IMR-90 (cell line): ENCODE measurements around the gene STAT3. TPM values are rescaled to one million over a fixed set of nuclear protein-coding genes. Genes with fewer than 3 reads are reported as not detected.

ENCODE experiments used
- ATAC-seq: fragments of 200-7000 bp; cut with Tn5 transposase; 2 replicates; pipeline ENCODE4 v1.9.1; 2020; ENCODE audit warnings: low read depth, mild to moderate bottlenecking, moderate library complexity
- BruUV-seq: library from RNA; stranded (reverse); fragments of 400-500 nt; replicated peaks from 2 replicates; lab custom pipeline; 2021; lab: Mats Ljungman, UMichigan
- CTCF ChIA-PET: fragments of 300-600 bp; formaldehyde crosslinking; extraction: SDS; loops from one replicate; lab custom pipeline; 2021; ENCODE audit warnings: antibody characterized with exemption; lab: Yijun Ruan, JAX
- POLR2A ChIA-PET: fragments of 300-600 bp; sonication (Branson Sonifier 250); formaldehyde crosslinking; loops from one replicate; lab custom pipeline; 2022; ENCODE audit warnings: antibody characterized with exemption; ENCODE audit not compliant: unreplicated experiment; lab: Charles Lee
- DNase-seq: peaks from one replicate; pipeline ENCODE4 v3.0.0; 2013
- H2AFZ ChIP-seq: replicated peaks from 2 replicates; pipeline ENCODE3; 2013; ENCODE audit warnings: low read length, mild to moderate bottlenecking; ENCODE audit not compliant: poor library complexity
- H2AK5ac ChIP-seq: 2 replicates; pipeline ENCODE4 v1.6.1; 2013; ENCODE audit warnings: low read depth, low read length, inconsistent platforms
- H2AK9ac ChIP-seq: replicated peaks from 2 replicates; pipeline ENCODE3; 2013; ENCODE audit warnings: mild to moderate bottlenecking, low read depth, low read length, moderate library complexity; ENCODE audit not compliant: poor library complexity
- H2BK120ac ChIP-seq: 2 replicates; pipeline ENCODE4 v1.6.1; 2013; ENCODE audit warnings: low read depth, low read length, inconsistent platforms
- H2BK15ac ChIP-seq: 3 replicates; pipeline ENCODE4 v1.6.1; 2013; ENCODE audit warnings: low read depth, low read length, inconsistent platforms
- H2BK20ac ChIP-seq: 2 replicates; pipeline ENCODE4 v1.6.1; 2013; ENCODE audit warnings: low read depth, mild to moderate bottlenecking, inconsistent platforms, low read length, moderate library complexity
- H2BK5ac ChIP-seq: 2 replicates; pipeline ENCODE4 v1.6.1; 2013; ENCODE audit warnings: mild to moderate bottlenecking, low read depth, low read length, inconsistent platforms; ENCODE audit not compliant: poor library complexity, severe bottlenecking
- H3K14ac ChIP-seq: replicated peaks from 2 replicates; pipeline ENCODE4 v1.6.1; 2013; ENCODE audit warnings: low read depth, low read length, inconsistent platforms
- H3K18ac ChIP-seq: 2 replicates; pipeline ENCODE4 v1.6.1; 2013; ENCODE audit warnings: low read depth, low read length, control low read depth
- H3K23ac ChIP-seq: 2 replicates; pipeline ENCODE4 v1.6.1; 2013; ENCODE audit warnings: low read depth, low read length, inconsistent platforms
- H3K27ac ChIP-seq: 2 replicates; pipeline ENCODE4 v1.5.1; 2013; ENCODE audit warnings: mild to moderate bottlenecking, control low read depth, low read length; ENCODE audit not compliant: insufficient read depth
- H3K27me3 ChIP-seq: 2 replicates; pipeline ENCODE4 v1.6.1; 2013; ENCODE audit warnings: low read length; ENCODE audit not compliant: control insufficient read depth, insufficient read depth
- H3K36me3 ChIP-seq: 2 replicates; pipeline ENCODE4 v1.6.1; 2013; ENCODE audit warnings: low read length, mixed read lengths; ENCODE audit not compliant: control insufficient read depth, insufficient read depth
- H3K4ac ChIP-seq: 2 replicates; pipeline ENCODE4 v1.6.1; 2013; ENCODE audit warnings: low read depth, low read length, inconsistent platforms
- H3K4me1 ChIP-seq: 2 replicates; pipeline ENCODE4 v1.6.1; 2013; ENCODE audit warnings: low read length, mixed read lengths; ENCODE audit not compliant: control insufficient read depth, insufficient read depth
- H3K4me2 ChIP-seq: 2 replicates; pipeline ENCODE4 v1.6.1; 2013; ENCODE audit warnings: low read depth, mild to moderate bottlenecking, control low read depth, low read length, moderate library complexity
- H3K4me3 ChIP-seq: 2 replicates; pipeline ENCODE4 v1.5.1; 2013; ENCODE audit warnings: low read depth, mild to moderate bottlenecking, control low read depth, low read length, moderate library complexity; ENCODE audit not compliant: insufficient read depth
- H3K56ac ChIP-seq: 2 replicates; pipeline ENCODE4 v1.6.1; 2013; ENCODE audit warnings: low read length, inconsistent platforms; ENCODE audit not compliant: insufficient read depth; ENCODE audit errors: extremely low read depth
- H3K79me1 ChIP-seq, 2 experiments: 2 replicates each; pipeline ENCODE4 v1.6.1; 2013; ENCODE audit warnings: low read length in 2 of 2, inconsistent platforms in 1 of 2, low read depth in 1 of 2
- H3K9ac ChIP-seq: 2 replicates; pipeline ENCODE4 v1.6.1; 2013; ENCODE audit warnings: low read depth, low read length, control low read depth
- H3K9me1 ChIP-seq: 2 replicates; pipeline ENCODE4 v1.6.1; 2013; ENCODE audit warnings: low read length, inconsistent platforms; ENCODE audit not compliant: insufficient read depth
- H3K9me3 ChIP-seq: 2 replicates; pipeline ENCODE4 v1.6.1; 2013; ENCODE audit warnings: low read length; ENCODE audit not compliant: control insufficient read depth, insufficient read depth
- H4K20me1 ChIP-seq: 2 replicates; pipeline ENCODE4 v1.6.1; 2013; ENCODE audit warnings: low read length, inconsistent platforms; ENCODE audit not compliant: insufficient read depth
- H4K5ac ChIP-seq: 2 replicates; pipeline ENCODE4 v1.6.1; 2013; ENCODE audit warnings: mild to moderate bottlenecking, low read depth, low read length, control low read depth
- H4K8ac ChIP-seq, 2 experiments: 2 replicates each; pipeline ENCODE4 v1.6.1; 2013; ENCODE audit warnings: low read depth in 2 of 2, low read length in 2 of 2, control low read depth in 1 of 2, inconsistent platforms in 1 of 2
- H4K91ac ChIP-seq: 2 replicates; pipeline ENCODE4 v1.6.1; 2013; ENCODE audit warnings: low read depth, low read length, inconsistent platforms; ENCODE audit not compliant: insufficient read depth
- MAFK ChIP-seq: IDR thresholded peaks from 2 replicates; pipeline ENCODE4 v1.6.1; 2012; ENCODE audit warnings: low read depth, low read length, improper control_type of control experiment
- WGBS, 2 experiments: methylation state at CpG; one replicate each; pipeline versions ENCODE4 v1.1.5 to v1.1.7; 2013; ENCODE audit warnings: missing lambda C conversion rate in 2 of 2; ENCODE audit not compliant: insufficient read length in 1 of 2; ENCODE audit errors: extremely low coverage in 2 of 2; 5-methylcytosine and 5-hydroxymethylcytosine counted together
- dilution Hi-C: fragments of 300-500 bp; cut with HindIII; formaldehyde crosslinking; loops from one replicate; pipeline ENCODE4 v1.14.3; 2018; ENCODE audit warnings: low sequenced_read_pairs; ENCODE audit not compliant: unreplicated experiment
- in situ Hi-C: fragments of 300-500 bp; cut with MboI; formaldehyde crosslinking; loops from 3 replicates; pipeline ENCODE4 v1.14.3; 2019; ENCODE audit warnings: low sequenced_read_pairs, inconsistent platforms, mixed read lengths
- intact Hi-C: fragments of 100-400 bp; cut with micrococcal nuclease; formaldehyde crosslinking; loops from 2 replicates; pipeline ENCODE4 v1.10.0; 2022
- polyA plus RNA-seq, 3 experiments: library from polyadenylated mRNA; depleted of rRNA; stranded (reverse); fragments of >200 nt; gene quantifications; 2 replicates each; pipeline ENCODE4 v1.2.3, GENCODE V29; 2012; ENCODE audit warnings: low replicate concordance in 1 of 3
- total RNA-seq: library from RNA; depleted of rRNA; stranded (reverse); fragments of >200 nt; gene quantifications from 2 replicates; pipeline ENCODE4 v1.2.3, GENCODE V29; 2012

Gene STAT3
- total and polyA plus RNA-seq, 2 of the 4 experiments (the other 2 are of a cell fraction) = 47.2 to 66.3 TPM

DNA sequence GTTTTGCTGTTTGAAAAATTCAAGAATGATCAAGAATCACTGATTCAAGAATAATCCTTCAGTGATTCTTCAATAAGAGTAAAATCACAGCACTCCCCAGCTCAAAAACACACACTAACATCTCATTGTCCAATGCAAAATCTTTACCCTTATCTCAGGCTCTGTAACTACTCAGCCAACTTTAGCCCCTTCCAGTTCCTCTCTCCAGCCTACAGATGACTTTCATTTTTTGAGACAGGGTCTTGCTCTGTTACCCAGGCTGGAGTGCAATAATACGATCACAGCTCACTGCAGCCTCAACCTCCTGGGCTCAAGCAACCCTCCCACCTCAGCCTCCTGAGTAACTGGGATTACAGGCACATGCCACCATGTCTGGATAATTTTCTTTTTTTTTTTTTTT is 25.0 kb downstream of the STAT3 start:
- ATAC-seq = no peak
- no peak overlapping the region for H4K5ac ChIP-seq
- DNase-seq = no peak
- no peaks in the 10 kb centered on the region for H3K9me3 ChIP-seq
- H2BK120ac ChIP-seq = no peak overlapping the region
- no peak overlapping the region for H2BK15ac ChIP-seq
- no peak overlapping the region for H3K9ac ChIP-seq
- intact Hi-C loops (no loop called here), in situ Hi-C loops (no loop called here), dilution Hi-C loops (no loop called here)
- peaks cover 93% of the 10 kb centered on the region for H4K20me1 ChIP-seq
- no peak overlapping the region for H3K4ac ChIP-seq
- WGBS, 2 experiments = no CpG with 5 or more reads among the region's 1 CpG
- TF ChIP-seq MAFK = no peak
- H3K14ac ChIP-seq = no peak overlapping the region
- no peaks in the 10 kb centered on the region for H3K27me3 ChIP-seq
- H3K27ac ChIP-seq = no peak overlapping the region
- H3K79me1 ChIP-seq = peaks cover 34 to 98% of the 10 kb centered on the region in 2 experiments
- ChIA-PET POLR2A (no interaction called here), CTCF (no interaction called here)
- no peak overlapping the region for H3K23ac ChIP-seq
- H3K4me3 ChIP-seq = no peak overlapping the region
- no peak overlapping the region for H3K18ac ChIP-seq
- no peak overlapping the region for H2AFZ ChIP-seq
- H3K9me1 ChIP-seq = peaks cover 33% of the 10 kb centered on the region
- no peak overlapping the region for H2BK20ac ChIP-seq
- H3K56ac ChIP-seq = no peak overlapping the region
- no peak overlapping the region for H4K8ac ChIP-seq
- H2AK5ac ChIP-seq = no peak overlapping the region
- peaks cover 17% of the 10 kb centered on the region for H3K4me1 ChIP-seq
- H3K36me3 ChIP-seq = peaks cover 1% of the 10 kb centered on the region; the same call in 1 of the 2 replicates
- no TSS peak for BruUV-seq
- H4K91ac ChIP-seq = no peak overlapping the region
- H3K4me2 ChIP-seq = no peak overlapping the region
- no peak overlapping the region for H2BK5ac ChIP-seq
- no peak overlapping the region for H2AK9ac ChIP-seq
